ENCODE measurements around the gene FAM222B. TPM values are rescaled to one million over a fixed set of nuclear protein-coding genes. Genes with fewer than 3 reads are reported as not detected.

Gene FAM222B
- total and polyA plus RNA-seq, 2 of the 4 experiments (the other 2 are of a cell fraction) = 2.5 to 10.8 TPM

GRCh38 chr17:28760601-28761562 lies 81.7 kb downstream of the FAM222B start:
- no peak overlapping the region for H3K9ac ChIP-seq (ENCODE audit: low read depth, low read length)
- 80% methylated on average over 1 of the region's 9 CpGs; no CpG with 5 or more reads in 1 of the 2 experiments for WGBS, 2 experiments (ENCODE audit: extremely low coverage in 2 of 2, insufficient read length in 1 of 2)
- no peak overlapping the region for H4K91ac ChIP-seq (ENCODE audit: insufficient read depth, low read depth, low read length)
- H3K36me3 ChIP-seq (ENCODE audit: control insufficient read depth, insufficient read depth, low read length) = peaks cover 34% of the 10 kb centered on the region
- H3K4me1 ChIP-seq (ENCODE audit: control insufficient read depth, insufficient read depth, low read length) = peaks cover 4% of the 10 kb centered on the region; the same call in 1 of the 2 replicates
- no peak overlapping the region for H4K8ac ChIP-seq (ENCODE audit: low read depth in 2 of 2, low read length in 2 of 2)
- no peaks in the 10 kb centered on the region for H3K9me3 ChIP-seq (ENCODE audit: control insufficient read depth, insufficient read depth, low read length)
- intact Hi-C loops (cut with micrococcal nuclease) = loop anchor here (5.0 to 10.0 kb wide), 2 partner anchors 54 to 96 kb away; partner anchors contain the start of gene ERAL1
- no peak overlapping the region for H2AFZ ChIP-seq (replicated peaks; ENCODE audit: low read length, poor library complexity)
- H3K79me1 ChIP-seq (ENCODE audit: low read depth in 1 of 2, low read length in 2 of 2) = peaks cover 10 to 50% of the 10 kb centered on the region in 2 experiments
- no peak overlapping the region for H2BK15ac ChIP-seq (ENCODE audit: low read depth, low read length)
- H2BK5ac ChIP-seq (ENCODE audit: low read depth, low read length, poor library complexity, severe bottlenecking) = no peak overlapping the region
- CTCF ChIA-PET = interaction anchor here (0.7 to 1.7 kb wide), 2 partner anchors 12 to 34 kb away, joined by 3 to 5 read pairs; no protein-coding TSS in a partner anchor
- in situ Hi-C loops (cut with MboI; ENCODE audit: low sequenced_read_pairs) = no loop called here
- no peak overlapping the region for H2AK9ac ChIP-seq (replicated peaks; ENCODE audit: low read depth, low read length, poor library complexity)
- DNase-seq (peak; percentile 66), ATAC-seq (ENCODE audit: low read depth) (peak; percentile 56)
- H3K27ac ChIP-seq (ENCODE audit: insufficient read depth, low read length) = no peak overlapping the region
- H3K4me3 ChIP-seq (ENCODE audit: insufficient read depth, low read depth, low read length) = no peak overlapping the region
- no peak overlapping the region for H3K14ac ChIP-seq (replicated peaks; ENCODE audit: low read depth, low read length)
- TF ChIP-seq CEBPB (IDR thresholded peaks at IDR 0.05; ENCODE audit: low read depth, low read length) (peak; percentile 35; the same call in 1 of the 2 replicates), CHD1 (IDR thresholded peaks at IDR 0.05; ENCODE audit: low read depth, low read length) (no peak)
- no peak overlapping the region for H4K5ac ChIP-seq (ENCODE audit: low read depth, low read length)
- H2AK5ac ChIP-seq (ENCODE audit: low read depth, low read length) = no peak overlapping the region
- no peaks in the 10 kb centered on the region for H3K27me3 ChIP-seq (ENCODE audit: control insufficient read depth, insufficient read depth, low read length)
- H3K56ac ChIP-seq (ENCODE audit: extremely low read depth, insufficient read depth, low read length) = no peak overlapping the region
- BruUV-seq (replicated peaks) = no TSS peak
- no peak overlapping the region for H2BK120ac ChIP-seq (ENCODE audit: low read depth, low read length)
- H3K9me1 ChIP-seq (ENCODE audit: insufficient read depth, low read length) = no peaks in the 10 kb centered on the region
- H3K4me2 ChIP-seq (ENCODE audit: low read depth, low read length) = no peak overlapping the region
- peaks cover 27% of the 10 kb centered on the region; the same call in 1 of the 2 replicates for H4K20me1 ChIP-seq (ENCODE audit: insufficient read depth, low read length)
- no peak overlapping the region for H3K23ac ChIP-seq (ENCODE audit: low read depth, low read length)
- no peak overlapping the region for H3K18ac ChIP-seq (ENCODE audit: low read depth, low read length)
- H3K4ac ChIP-seq (ENCODE audit: low read depth, low read length) = no peak overlapping the region
- POLR2A ChIA-PET (ENCODE audit: unreplicated experiment) = interaction anchor here (1.1 kb wide), 1 partner anchor 34 kb away, joined by 3 read pairs; no protein-coding TSS in a partner anchor
- dilution Hi-C loops (cut with HindIII; ENCODE audit: low sequenced_read_pairs, unreplicated experiment) = no loop called here
- no peak overlapping the region for H2BK20ac ChIP-seq (ENCODE audit: low read depth, low read length)

Measured in IMR-90 (cell line).